ENCODE data around the gene MTRF1L.

GRCh38 chr6:153031335-153031955 lies 28.9 kb upstream of the MTRF1L start:
- no peak for TF ChIP-seq CTCF (IDR thresholded peaks at IDR 0.05; ENCODE audit: low read depth, low read length)
- TF ChIP-seq POLR2A (IDR thresholded peaks at IDR 0.05; ENCODE audit: extremely low read depth, insufficient read length): no peak
- TF ChIP-seq MYC (IDR thresholded peaks at IDR 0.05; ENCODE audit: low read depth, low read length): no peak
- TF ChIP-seq MAX (IDR thresholded peaks at IDR 0.05; ENCODE audit: low read depth, low read length): no peak
